Astrocyte (in vitro differentiated cells and primary cell): Measurements from ENCODE around the gene GUCY2C. TPM values are rescaled to one million over a fixed set of nuclear protein-coding genes. Genes with fewer than 3 reads are reported as not detected.

Experiments used
- DNase-seq: peaks from one replicate; pipeline ENCODE4 v3.0.0-alpha.2; 2010; ENCODE audit warnings: low read depth
- FAIRE-seq: peaks from 2 replicates; lab custom pipeline; 2011; peaks lifted over from hg19 to GRCh38; lab: Jason Lieb, UNC
- H2AFZ ChIP-seq: 2 replicates; pipeline ENCODE4 v1.6.0; 2012; ENCODE audit warnings: low read depth, low read length, inconsistent platforms
- H3K27ac ChIP-seq: 2 replicates; pipeline ENCODE4 v1.5.1; 2011; ENCODE audit warnings: low read depth, low read length, inconsistent platforms
- H3K27me3 ChIP-seq: 2 replicates; pipeline ENCODE4 v1.6.0; 2011; ENCODE audit warnings: low read length, inconsistent platforms; ENCODE audit not compliant: insufficient read depth
- H3K36me3 ChIP-seq: 2 replicates; pipeline ENCODE4 v1.5.1; 2011; ENCODE audit warnings: low read length, inconsistent platforms; ENCODE audit not compliant: insufficient read depth
- H3K4me1 ChIP-seq: 2 replicates; pipeline ENCODE4 v1.5.1; 2011; ENCODE audit warnings: low read length, inconsistent platforms; ENCODE audit not compliant: insufficient read depth
- H3K4me2 ChIP-seq: 2 replicates; pipeline ENCODE4 v1.6.0; 2012; ENCODE audit warnings: low read length, inconsistent platforms
- H3K4me3 ChIP-seq: 2 replicates; pipeline ENCODE4 v1.5.1; 2011; ENCODE audit warnings: low read depth, mild to moderate bottlenecking, low read length, inconsistent platforms; ENCODE audit not compliant: insufficient read depth
- H3K79me2 ChIP-seq: 2 replicates; pipeline ENCODE4 v1.6.0; 2012; ENCODE audit warnings: mild to moderate bottlenecking, low read length, inconsistent platforms; ENCODE audit not compliant: insufficient read depth
- H3K9ac ChIP-seq: 2 replicates; pipeline ENCODE4 v1.6.0; 2012; ENCODE audit warnings: mild to moderate bottlenecking, low read length, inconsistent platforms
- H3K9me3 ChIP-seq: 2 replicates; pipeline ENCODE4 v1.5.1; 2012; ENCODE audit warnings: low read depth, mild to moderate bottlenecking, low read length, inconsistent platforms; ENCODE audit not compliant: insufficient read depth
- H4K20me1 ChIP-seq: 2 replicates; pipeline ENCODE4 v1.6.0; 2012; ENCODE audit warnings: low read length, inconsistent platforms; ENCODE audit not compliant: insufficient read depth
- H3K27ac Mint-ChIP-seq: one replicate; pipeline ENCODE4 v1.8.0; 2021; ENCODE audit warnings: mild to moderate bottlenecking, mixed read lengths; ENCODE audit not compliant: unreplicated experiment
- H3K27me3 Mint-ChIP-seq: one replicate; pipeline ENCODE4 v1.8.0; 2021; ENCODE audit warnings: low read depth, mixed read lengths; ENCODE audit not compliant: unreplicated experiment
- H3K36me3 Mint-ChIP-seq: one replicate; pipeline ENCODE4 v1.8.0; 2021; ENCODE audit warnings: low read depth, mixed read lengths; ENCODE audit not compliant: unreplicated experiment
- H3K4me1 Mint-ChIP-seq: one replicate; pipeline ENCODE4 v1.8.0; 2021; ENCODE audit warnings: low read depth, mixed read lengths; ENCODE audit not compliant: unreplicated experiment
- H3K4me3 Mint-ChIP-seq: one replicate; pipeline ENCODE4 v1.8.0; 2021; ENCODE audit warnings: mild to moderate bottlenecking, moderate library complexity, mixed read lengths; ENCODE audit not compliant: unreplicated experiment
- H3K9me3 Mint-ChIP-seq: one replicate; pipeline ENCODE4 v1.8.0; 2021; ENCODE audit warnings: mild to moderate bottlenecking, mixed read lengths; ENCODE audit not compliant: unreplicated experiment
- CTCF ChIP-seq: IDR thresholded peaks from 2 replicates; pipeline ENCODE4 v1.5.1; 2011; ENCODE audit warnings: low read depth, mild to moderate bottlenecking, inconsistent platforms, low read length, moderate library complexity; ENCODE audit not compliant: insufficient read depth
- EZH2 ChIP-seq: IDR thresholded peaks from 2 replicates; pipeline ENCODE4 v1.6.1; 2012; ENCODE audit warnings: mild to moderate bottlenecking, low read length, inconsistent platforms; ENCODE audit not compliant: insufficient read depth
- total RNA-seq: library from RNA; stranded (reverse); gene quantifications from 2 replicates; pipeline ENCODE4 v1.2.1, GENCODE V29; 2021

GUCY2C gene
- total RNA-seq, 1 donor from 2014 or later = 0.09 TPM

GRCh38 chr12:14607568-14607967 is 88.8 kb downstream of the GUCY2C start:
- Histone ChIP-seq H3K4me3 (no peak overlapping the region), H2AFZ (no peak overlapping the region), H4K20me1 (no peaks in the 10 kb centered on the region), H3K9ac (no peak overlapping the region), H3K9me3 (peaks cover 3% of the 10 kb centered on the region), H3K79me2 (no peaks in the 10 kb centered on the region), H3K27me3 (no peaks in the 10 kb centered on the region), H3K36me3 (no peaks in the 10 kb centered on the region), H3K4me1 (no peaks in the 10 kb centered on the region), H3K4me2 (no peak overlapping the region), H3K27ac (no peak overlapping the region)
- no peaks in the 10 kb centered on the region for H3K36me3 Mint-ChIP-seq
- TF ChIP-seq CTCF (no peak), EZH2 (no peak)
- FAIRE-seq (no peak), DNase-seq (no peak)
- peaks cover 14% of the 10 kb centered on the region for H3K9me3 Mint-ChIP-seq
- no peak overlapping the region for H3K27ac Mint-ChIP-seq
- H3K27me3 Mint-ChIP-seq = no peaks in the 10 kb centered on the region
- no peaks in the 10 kb centered on the region for H3K4me1 Mint-ChIP-seq
- no peak overlapping the region for H3K4me3 Mint-ChIP-seq

- Mint-ChIP-seq H3K9me3 (peaks cover 11% of the 10 kb centered on the region), H3K4me3 (no peak overlapping the region), H3K4me1 (no peaks in the 10 kb centered on the region), H3K27ac (no peak overlapping the region), H3K27me3 (no peaks in the 10 kb centered on the region), H3K36me3 (no peaks in the 10 kb centered on the region)
- no peaks in the 10 kb centered on the region for H4K20me1 ChIP-seq
- no peak overlapping the region for H3K4me2 ChIP-seq
- no peak overlapping the region for H3K4me3 ChIP-seq
- H3K27me3 ChIP-seq = no peaks in the 10 kb centered on the region
- H3K36me3 ChIP-seq = no peaks in the 10 kb centered on the region
- TF ChIP-seq CTCF (no peak), EZH2 (no peak)
- H3K9ac ChIP-seq = no peak overlapping the region
- no peaks in the 10 kb centered on the region for H3K79me2 ChIP-seq
- FAIRE-seq (no peak), DNase-seq (no peak)
- H2AFZ ChIP-seq = no peak overlapping the region
- no peak overlapping the region for H3K27ac ChIP-seq
- H3K9me3 ChIP-seq = no peaks in the 10 kb centered on the region
- H3K4me1 ChIP-seq = no peaks in the 10 kb centered on the region
Measured at GRCh38 chr12:14605401-14605989, 90.9 kb downstream of the GUCY2C start.

DNA sequence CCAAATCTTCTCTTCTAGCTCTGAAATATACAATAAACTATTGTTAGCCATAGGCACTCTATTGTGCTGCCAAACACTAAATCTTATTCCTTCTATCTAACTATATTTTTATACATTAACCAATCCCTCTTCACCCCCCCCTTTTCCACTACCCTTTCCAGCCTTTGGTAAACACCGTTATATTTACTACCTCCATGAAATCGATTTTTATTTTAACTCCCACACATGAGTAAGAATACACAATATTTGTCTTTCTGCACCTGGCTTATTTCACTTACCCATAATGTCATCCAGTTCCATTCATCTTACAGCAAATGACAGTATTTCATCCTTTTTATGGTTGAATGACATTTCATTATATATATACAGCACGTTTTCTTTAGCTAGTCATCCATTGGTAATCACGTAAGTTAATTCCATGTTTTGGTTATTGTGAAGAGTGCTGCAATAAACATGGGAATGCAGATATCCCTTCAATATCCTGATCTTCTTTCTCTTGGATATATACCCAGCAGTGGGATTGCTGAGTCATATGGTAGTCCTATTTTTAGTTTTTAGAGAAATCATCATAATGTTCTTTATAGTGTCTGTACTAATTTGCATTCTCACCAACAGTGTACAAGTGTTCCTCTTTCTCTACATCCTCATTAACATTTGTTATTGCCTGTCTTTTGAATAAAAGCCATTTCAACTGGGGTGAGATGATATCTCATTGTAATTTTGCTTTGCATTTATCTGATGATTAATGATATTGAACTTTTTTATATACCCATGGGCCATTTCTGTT is 94.5 kb downstream of the GUCY2C start:
- no peaks in the 10 kb centered on the region for H4K20me1 ChIP-seq
- H3K27me3 Mint-ChIP-seq = no peaks in the 10 kb centered on the region
- H3K4me3 ChIP-seq = no peak overlapping the region
- TF ChIP-seq EZH2 (no peak), CTCF (no peak)
- peaks cover 7% of the 10 kb centered on the region for H3K9me3 Mint-ChIP-seq
- H3K4me1 ChIP-seq = no peaks in the 10 kb centered on the region
- DNase-seq = no peak
- no peak overlapping the region for H2AFZ ChIP-seq
- no peaks in the 10 kb centered on the region for H3K36me3 ChIP-seq
- no peak for FAIRE-seq
- no peaks in the 10 kb centered on the region for H3K4me1 Mint-ChIP-seq
- H3K4me2 ChIP-seq = no peak overlapping the region
- H3K9ac ChIP-seq = no peak overlapping the region
- no peaks in the 10 kb centered on the region for H3K27me3 ChIP-seq
- H3K36me3 Mint-ChIP-seq = no peaks in the 10 kb centered on the region
- no peak overlapping the region for H3K27ac Mint-ChIP-seq
- H3K4me3 Mint-ChIP-seq = no peak overlapping the region
- H3K79me2 ChIP-seq = no peaks in the 10 kb centered on the region
- no peak overlapping the region for H3K27ac ChIP-seq
- no peaks in the 10 kb centered on the region for H3K9me3 ChIP-seq
